Measurements from ENCODE around the gene ZNF442.
"Not testable (repeated sequence)": the region's sequence is repeated elsewhere in the genome, so short reads cannot be mapped to it uniquely, and the experiment has no call there.

Gene ZNF442

DNA sequence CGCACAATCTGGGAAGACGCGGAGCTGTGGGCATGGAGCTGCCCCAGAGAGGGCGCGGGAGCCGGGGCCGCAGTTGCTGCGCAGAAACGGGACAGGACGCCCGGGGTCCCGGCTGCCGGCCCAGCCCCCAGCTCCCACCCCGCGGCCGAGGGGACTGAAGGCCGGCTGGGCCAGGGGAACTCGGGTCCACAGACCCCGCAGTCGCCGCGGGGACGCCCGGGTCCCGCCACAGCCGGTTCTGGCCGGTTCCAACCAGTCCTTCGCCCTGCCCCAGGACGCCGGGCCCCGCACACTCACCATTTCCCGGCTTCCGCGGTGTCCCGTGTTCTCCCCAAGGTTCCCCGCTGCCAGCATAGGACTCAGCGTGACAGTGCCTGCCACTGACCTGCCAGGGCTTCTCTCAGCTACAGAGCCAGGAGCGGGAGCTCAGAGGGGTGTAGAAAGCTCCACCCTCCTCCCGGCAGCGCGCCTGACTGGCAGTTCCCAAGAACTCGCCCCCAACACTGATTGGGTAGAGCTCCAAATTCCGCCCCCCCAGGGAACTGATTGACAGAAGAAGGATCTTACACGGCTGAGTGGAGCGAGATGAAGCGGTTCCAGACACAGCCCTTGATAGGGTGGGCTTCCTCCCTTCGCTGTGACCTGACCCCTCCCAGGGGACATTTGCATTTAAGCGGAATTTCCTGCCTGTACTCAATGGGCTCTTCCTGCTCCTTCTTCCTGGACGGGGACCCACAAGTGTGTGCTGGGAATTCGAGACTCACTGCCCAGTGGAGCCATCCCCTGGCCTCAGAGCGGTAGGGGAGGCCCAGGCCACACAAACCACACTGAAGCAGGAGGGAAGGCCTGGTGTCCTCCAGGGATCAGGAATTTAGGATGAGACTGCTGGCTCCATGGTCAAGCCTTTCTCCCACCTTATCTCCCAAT, at the start of gene ZNF442:
Gene ZNF442, minus strand, starts transcription at position 448 of the 927 bp plus-strand sequence. CDS start 2,052 bp downstream, outside the sequence.
- no peak for DNase-seq

DNA sequence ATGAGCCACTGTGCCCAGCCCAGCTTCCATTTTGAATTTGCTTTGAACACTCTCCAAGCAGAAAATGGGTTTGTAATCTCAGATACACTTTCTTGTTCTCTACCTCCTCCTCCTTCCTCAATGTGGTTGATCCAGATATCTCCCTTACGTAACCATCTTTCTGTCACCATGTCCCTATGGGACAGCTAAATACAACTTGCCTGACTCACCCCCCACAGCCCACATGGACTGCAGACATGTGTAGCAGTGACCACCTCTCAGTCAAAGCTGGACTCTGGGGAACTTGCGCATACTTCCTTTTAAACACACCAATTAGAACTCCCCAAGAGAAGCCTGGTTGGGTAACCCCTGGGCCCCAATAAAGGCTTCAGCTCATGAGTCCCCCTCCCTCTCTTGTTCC, 46.4 kb upstream of the ZNF442 start:
- no peak for DNase-seq

DNA sequence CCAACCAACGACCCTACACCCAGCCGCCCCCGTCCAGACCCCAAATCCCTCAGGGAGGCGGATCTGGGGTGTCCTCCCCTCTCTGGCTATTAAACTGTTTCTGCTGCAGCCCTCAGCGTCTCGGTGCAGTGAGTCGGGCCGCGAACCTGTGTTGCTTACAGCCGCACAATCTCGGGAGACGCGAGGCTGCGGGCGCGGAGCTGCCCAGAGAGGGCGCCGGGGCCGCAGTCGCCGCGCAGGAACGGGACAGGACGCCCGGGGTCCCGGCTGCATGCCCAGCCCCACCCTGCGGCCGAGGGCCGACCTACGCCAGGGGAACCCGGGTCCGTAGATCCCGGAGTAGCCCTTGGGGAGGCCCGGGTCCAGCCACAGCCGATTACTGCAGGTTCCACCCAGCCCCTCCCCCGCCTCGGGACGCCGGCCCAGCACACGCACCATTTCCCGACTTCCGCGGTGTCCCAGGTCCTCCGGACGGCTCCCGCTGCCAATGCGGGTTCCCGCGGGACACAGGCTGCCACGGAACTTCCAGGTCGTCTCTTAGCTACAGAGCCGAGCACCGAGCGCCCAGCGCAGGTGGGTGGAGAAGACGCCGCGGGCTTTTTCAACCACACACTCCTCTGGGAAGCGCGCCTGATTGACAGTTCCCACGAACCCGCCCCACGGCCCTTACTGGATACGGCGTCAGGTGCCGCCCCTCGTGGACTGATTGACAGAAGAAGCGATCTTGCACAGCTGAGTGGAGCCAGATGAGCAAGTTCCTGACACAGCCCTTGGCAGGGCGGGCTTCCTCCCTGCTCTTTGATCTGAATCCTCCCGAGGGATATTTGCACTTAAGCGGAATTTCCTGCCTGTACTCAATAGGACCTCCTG, 35.4 kb upstream of the ZNF442 start, which contains the start of gene ZNF799:
Gene ZNF799, minus strand, starts transcription at position 639 of the 870 bp plus-strand sequence. Its CDS starts 201 bp downstream, at position 438.
- peak; percentile 84 for DNase-seq

DNA sequence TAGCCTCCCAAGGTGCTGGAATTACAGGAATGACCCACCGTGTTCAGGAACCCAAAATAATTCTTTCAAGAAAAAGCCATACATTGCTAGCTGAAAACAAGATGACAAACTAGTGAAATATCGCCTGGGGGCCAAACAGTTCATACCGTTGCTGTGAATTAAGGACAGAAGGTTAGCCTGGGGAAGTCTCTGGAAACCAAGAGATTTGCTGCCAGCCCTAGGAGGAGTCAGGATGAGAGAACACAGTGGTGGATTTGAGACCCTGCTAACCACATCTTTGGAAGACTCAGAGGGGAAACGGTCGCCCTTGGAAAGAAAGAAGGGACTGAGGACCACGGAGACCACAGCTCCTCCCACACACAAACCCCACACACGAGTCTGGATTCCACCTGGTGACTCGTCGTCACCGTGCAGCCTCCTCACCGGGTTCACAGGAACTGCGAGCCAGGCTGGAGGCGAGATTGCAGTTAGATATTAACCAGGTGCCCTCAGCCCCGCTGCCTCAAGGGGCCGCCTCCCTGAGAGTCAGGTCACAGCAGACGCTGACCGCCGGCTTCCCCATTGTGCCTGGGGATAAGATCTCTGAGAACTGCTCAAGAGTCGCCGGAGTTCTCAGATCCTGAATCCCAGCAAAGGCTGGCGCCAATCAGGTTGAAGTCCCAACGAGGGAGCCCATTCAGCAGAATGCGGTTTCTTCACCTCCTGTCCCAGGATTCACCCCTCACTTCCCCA, 34.6 kb upstream of the ZNF442 start:
- not testable (repeated sequence) for DNase-seq

DNA sequence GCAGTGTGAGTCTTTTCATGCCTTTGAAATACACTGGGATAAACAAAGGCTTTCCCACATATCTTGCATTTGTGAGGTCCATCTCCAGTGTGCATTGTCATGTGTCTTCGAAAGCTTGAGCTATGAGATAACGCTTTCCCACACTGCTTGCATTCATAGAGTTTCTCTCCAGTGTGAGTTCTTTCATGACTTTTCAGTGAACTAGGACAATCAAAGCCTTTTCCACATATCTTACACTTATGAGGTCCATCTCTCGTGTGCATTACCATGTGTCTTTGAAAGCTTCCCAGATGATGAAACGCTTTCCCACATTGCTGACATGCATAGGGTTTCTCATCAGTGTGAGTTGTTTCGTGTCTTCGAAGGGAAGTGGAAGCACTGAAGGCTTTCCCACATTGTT, 25.7 kb upstream of the ZNF442 start:
- DNase-seq = not testable (repeated sequence)

DNA sequence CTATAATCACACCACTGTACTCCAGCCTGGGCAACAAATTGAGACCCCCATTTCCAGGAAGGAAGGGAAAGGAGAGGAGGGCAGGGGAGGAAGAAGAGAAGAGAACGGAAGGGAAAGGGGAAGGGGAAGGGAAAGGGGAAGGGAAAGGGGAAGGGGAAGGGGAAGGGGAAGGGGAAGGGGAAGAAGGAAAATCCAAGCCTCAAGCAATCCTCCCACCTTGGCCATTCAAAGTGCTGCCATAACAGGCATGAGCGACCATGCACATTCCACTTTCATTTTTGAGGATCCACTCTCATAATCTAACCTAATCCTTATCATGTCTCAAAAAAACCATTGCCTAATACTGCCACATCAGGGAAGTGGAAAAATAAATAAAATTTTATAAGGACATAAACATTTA, 20.9 kb upstream of the ZNF442 start:
- not testable (repeated sequence) for DNase-seq

DNA sequence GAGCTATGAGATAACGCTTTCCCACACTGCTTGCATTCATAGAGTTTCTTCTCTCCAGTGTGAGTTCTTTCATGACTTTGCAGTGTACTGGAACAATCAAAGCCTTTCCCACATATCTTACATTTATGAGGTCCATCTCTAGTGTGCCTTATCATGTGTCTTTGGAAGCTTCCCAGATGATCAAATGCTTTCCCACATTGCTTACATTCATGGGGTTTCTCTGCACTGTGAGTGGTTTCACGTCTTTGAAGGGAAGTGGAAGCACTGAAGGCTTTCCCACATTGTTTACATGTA, 14.9 kb upstream of the ZNF442 start:
- DNase-seq = no peak

DNA sequence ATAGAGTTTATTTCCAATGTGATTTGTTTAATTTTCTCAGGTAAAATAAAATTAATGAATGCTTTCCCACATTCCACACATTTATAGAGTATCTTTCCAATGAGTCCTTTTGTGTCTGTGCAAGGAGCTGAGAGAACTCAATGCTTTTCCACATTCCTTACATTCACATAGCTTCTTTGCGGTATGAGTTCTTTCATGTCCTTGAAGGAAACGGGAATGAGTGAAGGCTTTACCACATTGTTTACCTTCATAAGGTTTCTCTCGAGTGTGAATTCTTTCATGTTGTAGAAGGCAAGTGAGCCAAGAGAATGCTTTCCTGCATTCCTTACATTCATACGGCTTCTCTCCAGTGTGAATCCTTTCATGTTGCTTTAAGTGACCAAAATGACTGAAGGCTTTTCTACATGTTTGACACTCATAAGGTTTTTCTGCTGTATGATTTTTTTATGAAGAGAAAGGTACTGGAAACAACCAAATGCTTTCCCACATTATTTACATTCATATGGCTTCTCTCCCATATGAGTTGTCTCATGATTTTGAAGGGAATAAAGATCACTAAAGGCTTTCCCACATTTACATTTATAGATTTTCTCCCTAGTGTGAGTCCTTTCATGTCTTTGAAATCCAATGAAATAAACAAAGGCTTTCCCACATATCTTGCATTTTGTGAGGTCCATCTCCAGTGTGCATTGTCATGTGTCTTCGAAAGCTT, 14.4 kb upstream of the ZNF442 start:
- no peak for DNase-seq

DNA sequence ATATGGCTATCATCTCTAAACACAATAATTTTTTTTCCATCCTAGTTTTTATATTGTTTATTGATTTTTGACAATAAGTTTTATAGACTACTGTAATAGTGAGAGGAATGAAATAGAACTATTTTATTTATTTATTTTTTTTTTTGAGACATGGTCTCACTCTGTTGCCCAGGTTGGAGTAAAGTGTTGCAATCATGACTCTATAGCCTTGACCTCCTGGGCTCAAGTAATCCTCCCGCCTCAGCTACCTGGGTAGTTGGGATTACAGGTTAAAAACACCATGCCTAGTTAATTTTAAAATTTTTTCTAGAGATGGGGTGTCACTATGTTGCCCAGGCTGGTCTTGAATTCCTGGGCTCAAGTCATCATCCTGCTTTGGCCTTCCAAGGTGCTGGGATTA, 8.5 kb upstream of the ZNF442 start:
- DNase-seq = no peak

DNA sequence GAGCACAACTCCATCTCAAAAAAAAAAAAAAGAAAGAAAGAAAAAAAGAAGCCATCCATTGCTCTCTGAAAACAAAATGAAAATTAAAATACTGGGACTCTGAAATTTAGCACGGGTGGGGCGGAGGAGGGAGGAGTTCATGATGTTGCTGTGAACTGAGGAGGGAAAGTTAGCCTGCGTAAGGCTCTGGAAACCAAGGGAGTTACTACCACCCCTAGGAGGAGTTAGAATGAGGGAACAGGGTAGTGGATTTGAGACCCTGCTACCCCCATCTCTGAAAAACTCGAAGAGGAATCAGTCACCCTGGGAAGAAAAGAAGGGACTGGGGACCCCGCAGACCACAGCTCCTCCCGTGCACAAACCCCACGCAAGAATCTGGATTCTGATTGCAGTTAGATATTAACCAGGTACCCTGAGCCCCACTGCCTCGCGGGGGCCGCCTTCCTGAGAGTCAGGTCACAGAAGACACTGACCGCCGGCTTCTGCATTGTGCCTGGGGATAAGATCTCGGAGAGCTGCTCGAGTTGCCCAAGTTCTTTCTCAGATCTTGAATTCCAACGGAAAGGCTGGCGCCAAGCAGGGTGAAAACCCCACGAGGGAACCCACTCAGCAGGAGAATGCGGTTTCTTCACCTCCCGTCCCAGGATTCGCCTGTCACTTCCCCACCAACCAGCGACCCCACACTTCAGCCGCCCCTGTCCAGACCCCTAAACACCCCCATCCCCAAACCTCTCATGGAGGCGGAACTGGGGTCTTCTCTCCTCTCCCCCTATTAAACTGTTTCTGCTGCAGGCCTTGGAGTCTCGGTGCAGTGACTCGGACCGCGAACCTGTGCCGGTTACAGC, 870 bp downstream of the ZNF442 start:
- no peak for DNase-seq

DNA sequence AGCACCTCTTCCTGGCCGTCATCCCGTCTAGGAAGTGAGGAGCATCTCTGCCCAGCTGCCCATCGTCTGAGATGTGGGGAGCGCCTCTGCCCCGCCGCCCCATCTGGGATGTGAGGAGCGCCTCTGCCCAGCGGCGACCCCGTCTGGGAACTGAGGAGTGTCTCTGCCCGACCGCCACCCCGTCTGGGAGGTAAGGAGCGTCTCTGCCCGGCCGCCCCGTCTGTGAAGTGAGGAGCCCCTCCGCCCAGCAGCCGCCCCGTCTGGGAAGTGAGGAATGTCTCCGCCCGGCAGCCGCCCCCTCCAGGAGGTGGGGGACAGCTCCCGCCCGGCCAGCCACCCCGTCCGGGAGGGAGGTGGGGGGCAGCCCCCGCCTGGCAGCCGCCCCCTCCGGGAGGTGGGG, 3.2 kb downstream of the ZNF442 start:
- DNase-seq = not testable (repeated sequence)

DNA sequence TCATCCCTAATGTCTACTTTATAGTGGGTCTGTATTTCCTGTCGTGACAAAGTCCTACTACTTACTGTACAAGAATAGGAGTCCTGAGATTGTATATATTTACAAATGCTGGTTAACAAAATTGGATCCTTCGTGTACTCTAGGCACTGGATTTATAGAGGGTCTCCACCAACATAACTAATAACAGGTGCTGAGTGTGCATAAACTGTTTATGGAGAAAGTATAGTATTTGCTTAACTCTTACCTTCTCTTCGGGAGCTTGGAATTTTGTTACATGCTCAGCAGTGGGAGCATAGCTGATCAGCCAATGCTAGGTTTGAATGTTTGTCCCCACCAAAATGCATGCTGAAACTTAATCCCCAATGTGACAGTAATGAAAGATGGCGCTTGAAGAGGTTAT, 12.1 kb downstream of the ZNF442 start:
- DNase-seq = no peak

DNA sequence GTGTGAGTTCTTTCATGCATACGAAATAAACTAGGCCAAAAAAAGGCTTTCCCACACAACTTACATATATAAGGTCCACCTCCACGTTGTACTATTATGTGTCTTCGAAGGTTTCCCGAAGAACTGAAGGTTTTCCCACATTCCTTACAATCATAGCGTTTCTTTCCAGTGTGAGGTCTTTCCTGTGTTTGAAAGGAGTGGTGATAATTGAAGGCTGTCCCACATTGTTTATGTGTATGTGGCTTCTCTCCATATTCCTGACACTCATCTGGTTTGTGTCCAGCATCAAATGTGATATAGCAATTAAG, 14.6 kb downstream of the ZNF442 start:
- DNase-seq = no peak

DNA sequence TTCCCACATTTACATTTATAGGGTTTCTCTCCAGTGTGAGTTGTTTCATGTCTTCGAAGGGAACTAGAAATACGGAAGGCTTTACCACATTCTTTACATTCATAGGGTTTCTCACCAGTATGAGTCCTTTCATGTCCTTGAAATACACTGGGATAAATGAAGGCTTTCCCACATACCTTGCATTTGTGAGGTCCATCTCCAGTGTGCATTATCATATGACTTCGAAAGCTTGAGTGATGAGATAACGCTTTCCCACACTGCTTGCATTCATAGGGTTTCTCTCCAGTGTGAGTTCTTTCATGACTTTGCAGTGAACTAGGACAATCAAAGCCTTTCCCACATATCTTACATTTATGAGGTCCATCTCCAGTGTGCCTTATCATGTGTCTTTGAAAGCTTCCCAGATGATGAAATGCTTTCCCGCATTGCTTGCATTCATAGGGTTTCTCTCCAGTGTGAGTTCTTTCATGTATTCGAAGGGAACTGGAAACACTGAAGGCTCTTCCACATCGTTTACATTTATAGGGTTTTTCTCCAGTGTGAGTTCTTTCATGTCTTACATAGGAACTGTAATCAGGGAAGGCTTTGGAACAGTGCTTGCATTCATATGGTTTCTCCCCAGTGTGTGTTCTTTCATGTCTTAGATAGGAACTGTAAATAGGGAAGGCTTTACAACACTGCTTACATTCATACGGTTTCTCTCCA, 15.1 kb downstream of the ZNF442 start:
- no peak for DNase-seq

DNA sequence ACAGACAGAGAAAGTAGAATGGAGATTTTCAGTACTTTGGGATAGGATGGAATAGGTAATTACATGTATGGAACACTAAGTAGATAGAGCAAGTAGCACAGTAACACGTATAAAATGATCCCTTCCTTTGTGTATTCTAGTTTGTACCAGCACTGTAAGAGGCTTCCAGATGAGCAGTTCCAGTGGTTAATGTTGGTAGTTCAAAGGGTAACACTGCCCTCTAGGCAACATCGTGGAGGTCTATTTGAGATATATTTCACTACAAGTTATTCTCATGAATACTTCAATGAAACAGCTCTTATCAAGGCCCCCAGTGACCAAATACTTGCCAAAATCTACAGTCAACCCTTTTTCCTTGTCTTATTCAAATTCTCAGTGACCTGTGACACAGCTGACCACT, 18.6 kb downstream of the ZNF442 start:
- DNase-seq = no peak

DNA sequence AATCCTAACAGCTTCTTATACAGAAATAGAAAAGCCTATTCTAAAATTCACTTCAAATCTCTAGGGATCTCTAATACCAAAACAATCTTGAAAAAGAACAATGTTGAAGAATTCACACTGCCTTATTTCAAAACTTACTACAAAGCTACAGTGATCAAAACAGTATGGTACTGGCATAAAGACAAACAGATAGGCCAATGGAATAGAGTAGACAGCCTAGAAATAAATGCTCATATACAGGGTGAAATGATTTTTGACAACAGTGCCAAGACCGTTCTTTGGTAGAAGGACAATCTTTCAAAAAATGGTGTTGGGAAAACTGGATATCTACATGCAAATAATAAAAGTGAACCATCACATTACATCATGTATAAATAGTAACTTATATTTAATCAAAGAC, 20.3 kb downstream of the ZNF442 start:
- no peak for DNase-seq

DNA sequence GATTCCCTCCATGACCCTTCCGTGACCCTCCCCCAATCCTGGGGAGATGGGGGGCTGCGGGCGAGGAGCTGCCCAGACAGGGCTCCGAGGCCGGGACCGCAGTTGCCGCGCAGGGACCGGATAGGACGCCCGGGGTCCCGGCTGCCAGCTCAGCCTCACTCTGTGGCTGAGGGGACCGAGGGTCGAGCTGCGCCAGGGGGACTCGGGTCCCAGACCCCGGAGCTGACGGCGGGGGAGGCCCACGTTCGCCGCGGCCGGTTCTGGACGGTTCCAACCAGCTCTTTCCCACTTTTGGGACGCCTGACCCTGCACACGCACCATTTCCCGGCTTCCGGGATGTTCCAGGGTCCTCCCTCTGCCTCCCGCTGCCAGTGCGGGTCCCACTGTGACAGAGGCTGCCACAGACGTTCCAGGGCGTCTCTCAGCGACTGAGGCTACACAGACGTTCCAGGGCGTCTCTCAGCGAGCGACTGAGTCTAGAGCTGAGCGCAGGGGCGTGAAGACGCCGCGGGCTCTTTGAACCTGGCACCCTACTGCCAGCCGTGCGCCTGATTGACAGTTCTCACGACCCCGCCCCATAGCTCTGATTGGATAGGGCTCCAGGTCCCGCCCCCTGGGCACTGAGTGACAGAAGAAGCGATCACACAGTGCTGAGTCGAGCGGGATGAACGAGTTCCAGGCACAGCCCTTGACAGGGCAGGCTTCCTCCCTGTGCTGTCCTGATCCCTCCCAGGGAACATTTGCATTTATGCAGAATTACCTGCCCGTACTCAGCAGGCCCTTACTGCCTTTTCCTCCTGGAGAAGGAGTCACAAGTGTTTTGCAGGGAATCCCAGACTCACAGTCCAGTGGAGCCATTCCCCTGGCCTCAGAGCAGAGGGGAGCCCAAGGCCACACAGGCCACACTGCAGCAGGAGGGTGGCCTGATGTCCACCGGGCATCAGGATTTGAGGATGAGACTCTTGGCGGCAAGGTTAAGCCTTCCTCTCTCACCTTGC, 32.0 kb downstream of the ZNF442 start, which contains the start of gene ZNF563:
Gene ZNF563, minus strand, starts transcription at position 472 of the 998 bp plus-strand sequence. Its CDS starts 151 bp downstream, at position 321.
- DNase-seq = peak; percentile 25

DNA sequence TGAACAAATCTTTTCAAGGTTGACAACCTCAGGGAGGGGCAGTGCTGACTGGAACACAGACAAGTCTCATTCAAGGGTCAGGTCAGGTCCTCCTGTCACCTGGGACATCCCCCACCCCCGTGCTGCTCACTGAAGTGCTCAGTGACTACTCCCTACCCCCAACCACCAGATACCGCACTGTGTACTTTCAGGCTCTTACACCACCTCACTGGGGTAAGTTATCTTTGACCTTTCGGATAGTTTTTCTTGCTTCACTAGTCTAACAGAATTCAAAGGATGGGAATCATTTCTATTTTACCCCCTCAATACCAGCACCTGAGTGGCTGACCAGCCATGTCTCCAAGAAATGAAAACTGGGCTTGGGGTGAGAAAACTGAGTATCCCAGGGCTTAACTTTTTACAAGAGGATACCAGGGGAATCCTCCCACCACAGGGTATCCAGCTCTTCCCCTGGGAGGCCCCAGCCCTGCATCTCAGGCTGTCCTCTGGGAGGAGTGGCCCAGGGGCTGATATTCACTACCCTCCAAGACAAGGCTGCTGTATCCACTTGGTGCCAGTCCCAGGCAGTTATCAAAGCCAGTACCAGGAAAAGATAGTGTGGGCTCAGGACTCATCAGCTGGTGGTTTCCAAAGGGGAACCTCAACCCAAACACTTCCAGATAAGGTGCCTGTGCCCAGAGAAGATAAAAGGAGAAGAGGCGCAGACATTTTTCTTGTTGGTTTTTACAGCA, 34.1 kb downstream of the ZNF442 start:
- no peak for DNase-seq

DNA sequence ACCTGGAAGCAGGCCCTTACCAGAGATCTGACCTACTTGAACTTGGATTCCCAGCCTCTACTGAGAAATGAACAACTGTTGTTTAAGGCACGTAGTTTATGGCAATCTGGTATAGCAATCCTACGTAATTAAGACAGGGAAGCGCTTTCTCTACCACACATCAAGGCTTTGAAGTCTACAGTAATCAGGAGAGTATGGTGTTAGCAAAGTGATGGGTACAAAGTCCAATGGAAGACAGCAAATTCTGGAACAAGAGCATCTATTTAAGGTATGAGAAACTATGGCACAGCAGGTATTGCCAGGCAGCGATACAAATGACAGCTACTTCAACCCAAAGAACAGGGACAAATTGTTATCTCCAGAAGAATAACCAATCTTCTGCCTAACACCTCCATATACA, 35.1 kb downstream of the ZNF442 start:
- no peak for DNase-seq

Measured in NCI-H446 treated with DMSO at 0.1 percent for 48 hours (cell line).